Measurements from ENCODE around the gene TKFC. TPM values are rescaled to one million over a fixed set of nuclear protein-coding genes. Genes with fewer than 3 reads are reported as not detected.

Gene TKFC
- total RNA-seq, 3 donors from 2014 or later, result 50.8 to 51.4 (median 51.1) TPM

DNA sequence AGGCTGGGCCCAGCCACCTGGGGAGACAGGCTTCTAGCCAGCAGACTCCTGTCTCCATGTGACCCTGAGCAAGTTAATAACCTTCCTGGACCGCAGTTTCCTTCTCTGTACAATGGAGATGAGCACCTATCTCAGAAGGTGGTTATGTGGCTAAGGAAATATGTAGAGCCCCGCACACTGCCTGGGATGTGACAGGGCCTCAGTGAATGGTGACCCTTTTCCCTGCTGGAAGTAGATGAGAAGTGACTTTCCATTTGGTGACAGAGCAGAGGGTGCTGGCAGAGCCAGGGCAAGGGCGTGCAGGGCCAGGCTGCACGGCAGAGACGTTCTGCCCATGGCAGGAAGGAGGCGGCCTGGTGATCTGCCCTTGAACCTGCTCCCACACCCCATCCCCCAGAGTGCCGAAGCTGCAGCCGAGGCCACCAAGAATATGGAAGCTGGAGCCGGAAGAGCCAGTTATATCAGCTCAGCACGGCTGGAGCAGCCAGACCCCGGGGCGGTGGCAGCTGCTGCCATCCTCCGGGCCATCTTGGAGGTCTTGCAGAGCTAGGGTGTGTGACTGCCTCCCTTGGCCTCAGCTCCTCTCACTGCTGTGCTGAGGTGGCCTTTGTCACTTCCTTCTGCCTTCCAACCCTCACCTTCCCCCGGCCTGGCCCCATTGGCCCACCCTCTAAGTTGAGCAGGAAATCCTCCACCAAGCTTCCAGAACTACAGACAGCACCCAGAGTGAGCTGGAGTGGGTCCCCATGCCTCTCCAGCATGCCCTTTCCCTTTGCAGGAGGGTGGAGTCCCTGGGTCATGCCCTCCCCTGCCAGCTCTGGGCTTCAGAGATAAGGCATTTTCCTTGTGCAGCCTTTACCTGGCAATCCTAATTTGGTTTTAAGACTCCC, 13.2 kb downstream of the TKFC start:
- Mint-ChIP-seq H3K4me1 (ENCODE audit: low read depth) (no peaks in the 10 kb centered on the region), H3K27me3 (ENCODE audit: low read depth) (no peaks in the 10 kb centered on the region), H3K4me3 (no peak overlapping the region), H3K9me3 (no peaks in the 10 kb centered on the region), H3K36me3 (ENCODE audit: insufficient read depth) (peaks cover 13% of the 10 kb centered on the region)
- ATAC-seq (no peak), DNase-seq (no peak)

DNA sequence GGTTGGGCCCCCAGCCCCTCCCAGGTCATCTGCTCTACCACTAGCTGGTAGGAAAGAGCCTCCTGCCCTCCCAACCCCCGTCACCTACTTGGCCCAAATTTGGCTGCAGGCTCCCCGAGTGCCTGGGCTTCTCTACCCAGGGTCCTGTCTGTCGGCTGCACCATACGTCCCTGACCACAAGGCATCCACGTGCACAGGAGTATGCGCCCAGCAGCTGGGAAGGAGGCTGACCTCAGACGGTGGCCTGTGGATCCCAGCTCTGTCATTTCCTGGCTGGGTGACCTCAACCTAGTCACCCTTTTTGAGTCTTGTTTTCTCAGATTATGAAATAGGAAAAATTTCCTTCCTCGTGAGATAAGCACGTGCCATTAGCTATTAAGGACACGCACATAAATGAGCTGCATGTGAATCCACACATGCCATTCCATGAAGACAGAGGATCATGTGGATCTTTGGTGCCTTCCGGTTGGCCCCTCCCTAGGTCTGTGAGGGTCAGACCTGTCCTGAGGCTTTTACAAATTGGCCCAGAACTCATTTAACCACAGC, 15.0 kb downstream of the TKFC start:
- H3K36me3 Mint-ChIP-seq (ENCODE audit: insufficient read depth), result peaks cover 16% of the 10 kb centered on the region
- no peaks in the 10 kb centered on the region for H3K27me3 Mint-ChIP-seq (ENCODE audit: low read depth)
- H3K4me3 Mint-ChIP-seq, result no peak overlapping the region
- H3K4me1 Mint-ChIP-seq (ENCODE audit: low read depth), result no peaks in the 10 kb centered on the region
- ATAC-seq (no peak), DNase-seq (no peak)
- H3K9me3 Mint-ChIP-seq, result no peaks in the 10 kb centered on the region

DNA sequence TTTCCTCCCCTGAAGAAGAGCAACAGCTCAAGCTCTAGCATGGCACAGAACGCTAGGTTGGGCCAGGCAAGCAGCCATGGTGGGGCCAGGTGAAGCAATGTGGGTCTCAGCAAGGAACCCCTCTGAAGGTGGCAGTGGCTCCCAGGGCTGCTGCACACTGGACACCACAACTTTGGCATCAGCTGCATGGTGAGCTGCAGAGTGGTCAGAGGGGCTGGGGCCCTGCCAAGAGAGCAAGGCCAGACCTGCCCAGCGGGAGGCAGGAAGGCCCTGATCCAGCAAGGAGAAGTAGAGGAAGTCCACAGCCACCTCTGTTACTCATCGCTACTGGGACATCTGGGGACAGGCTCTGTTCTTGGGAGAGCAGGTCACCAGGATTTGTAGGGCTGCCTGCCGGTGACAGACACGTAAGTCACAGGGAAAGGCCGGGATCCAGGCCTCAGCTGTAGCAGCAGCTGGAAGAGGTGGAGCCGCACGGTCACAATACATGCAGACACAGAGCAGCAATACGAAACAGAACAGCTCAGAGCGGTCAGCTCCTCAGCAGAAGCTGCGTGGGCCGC, 16.2 kb downstream of the TKFC start:
- ATAC-seq (no peak), DNase-seq (no peak)
- peaks cover 24% of the 10 kb centered on the region for H3K36me3 Mint-ChIP-seq (ENCODE audit: insufficient read depth)
- H3K4me1 Mint-ChIP-seq (ENCODE audit: low read depth), result peaks cover 4% of the 10 kb centered on the region
- H3K4me3 Mint-ChIP-seq, result no peak overlapping the region
- H3K27me3 Mint-ChIP-seq (ENCODE audit: low read depth), result no peaks in the 10 kb centered on the region
- H3K9me3 Mint-ChIP-seq, result no peaks in the 10 kb centered on the region

DNA sequence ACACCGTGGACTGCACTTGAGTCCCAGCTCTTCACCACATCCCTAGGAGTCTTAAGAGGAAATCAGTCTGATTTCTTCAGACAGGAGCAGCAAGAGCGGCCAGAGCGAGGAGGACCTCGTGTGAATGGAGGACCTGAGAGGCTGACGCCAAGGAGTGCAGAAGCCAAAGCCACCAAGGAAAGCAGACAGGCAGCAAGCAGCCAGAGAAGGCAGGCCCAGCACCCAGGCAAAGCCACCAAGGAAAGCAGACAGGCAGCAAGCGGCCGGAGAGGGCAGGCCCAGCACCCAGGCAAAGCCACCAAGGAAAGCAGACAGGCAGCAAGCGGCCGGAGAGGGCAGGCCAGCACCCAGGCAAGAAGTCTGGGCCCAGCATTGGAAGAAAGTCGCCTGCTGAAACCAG, 16.9 kb downstream of the TKFC start:
- peaks cover 24% of the 10 kb centered on the region for H3K36me3 Mint-ChIP-seq (ENCODE audit: insufficient read depth)
- no peak overlapping the region for H3K4me3 Mint-ChIP-seq
- ATAC-seq, result no peak
- no peaks in the 10 kb centered on the region for H3K27me3 Mint-ChIP-seq (ENCODE audit: low read depth)
- H3K9me3 Mint-ChIP-seq, result no peaks in the 10 kb centered on the region
- H3K4me1 Mint-ChIP-seq (ENCODE audit: low read depth), result peaks cover 4% of the 10 kb centered on the region
- no peak for DNase-seq

DNA sequence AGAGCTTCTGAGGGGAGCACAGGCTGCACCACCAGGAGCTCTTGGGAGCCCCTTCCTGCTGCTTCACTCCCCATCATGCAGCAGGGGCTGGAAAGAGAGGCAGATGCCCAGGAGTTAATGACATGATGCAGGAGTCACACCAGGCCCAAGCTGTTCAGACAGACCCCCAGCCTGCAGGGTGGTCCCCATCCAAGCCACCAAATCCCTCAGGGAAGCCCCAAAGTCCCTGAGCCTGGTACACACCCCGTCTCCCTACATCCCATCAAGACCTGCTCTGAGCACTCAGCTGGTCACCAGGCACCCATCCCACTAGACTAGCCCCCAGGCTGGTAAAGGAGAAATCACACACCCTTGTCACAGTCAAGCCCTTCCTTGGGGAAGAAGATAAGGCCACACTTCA, 17.3 kb downstream of the TKFC start:
- Mint-ChIP-seq H3K9me3 (no peaks in the 10 kb centered on the region), H3K36me3 (ENCODE audit: insufficient read depth) (peaks cover 24% of the 10 kb centered on the region), H3K4me1 (ENCODE audit: low read depth) (peaks cover 4% of the 10 kb centered on the region), H3K4me3 (no peak overlapping the region), H3K27me3 (ENCODE audit: low read depth) (no peaks in the 10 kb centered on the region)
- DNase-seq (no peak), ATAC-seq (no peak)

DNA sequence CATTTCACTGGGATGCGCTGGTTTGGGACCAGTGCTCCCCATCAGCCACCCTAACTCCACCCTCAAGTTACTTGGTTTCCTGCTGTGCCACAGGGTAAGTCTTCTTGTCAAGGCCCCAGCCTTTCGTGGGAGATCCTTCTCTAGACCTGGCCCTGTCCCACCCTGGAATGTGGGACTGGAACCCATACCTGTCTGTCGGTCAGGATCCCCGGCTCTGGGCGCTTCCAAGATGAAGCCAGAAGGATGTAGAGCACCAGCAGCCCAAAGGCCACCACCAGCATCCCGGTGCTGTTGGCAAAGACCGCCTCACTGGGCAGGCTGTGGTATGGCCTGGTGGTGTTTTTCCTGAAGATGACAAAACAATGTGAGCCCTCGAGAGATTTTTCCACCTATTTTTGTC, 17.8 kb downstream of the TKFC start:
- Mint-ChIP-seq H3K36me3 (ENCODE audit: insufficient read depth) (peaks cover 24% of the 10 kb centered on the region), H3K9me3 (no peaks in the 10 kb centered on the region), H3K4me1 (ENCODE audit: low read depth) (peaks cover 4% of the 10 kb centered on the region), H3K4me3 (no peak overlapping the region), H3K27me3 (ENCODE audit: low read depth) (no peaks in the 10 kb centered on the region)
- ATAC-seq (no peak), DNase-seq (no peak)

DNA sequence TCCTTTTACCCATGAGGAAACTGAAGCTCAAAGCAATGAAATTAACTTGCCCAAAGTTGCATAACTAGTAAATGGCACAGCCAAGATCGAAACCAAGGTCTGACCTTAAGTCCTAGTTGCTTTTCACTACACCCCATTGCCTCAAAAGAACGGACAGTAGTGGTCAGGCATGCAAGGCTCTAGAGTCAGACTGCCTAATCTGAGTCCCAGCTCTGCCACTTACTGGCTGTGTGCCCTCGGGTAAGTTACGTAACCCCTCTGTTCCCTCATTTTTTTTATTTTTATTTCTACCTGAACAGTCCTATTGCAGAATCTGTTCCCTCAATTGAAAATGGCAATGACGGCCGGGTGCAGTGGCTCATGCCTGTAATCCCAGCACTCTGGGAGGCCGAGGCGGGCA, 19.0 kb downstream of the TKFC start:
- no peaks in the 10 kb centered on the region for H3K9me3 Mint-ChIP-seq
- no peaks in the 10 kb centered on the region for H3K27me3 Mint-ChIP-seq (ENCODE audit: low read depth)
- ATAC-seq (no peak), DNase-seq (no peak)
- H3K4me3 Mint-ChIP-seq, result no peak overlapping the region
- H3K4me1 Mint-ChIP-seq (ENCODE audit: low read depth), result peaks cover 10% of the 10 kb centered on the region
- peaks cover 26% of the 10 kb centered on the region for H3K36me3 Mint-ChIP-seq (ENCODE audit: insufficient read depth)

DNA sequence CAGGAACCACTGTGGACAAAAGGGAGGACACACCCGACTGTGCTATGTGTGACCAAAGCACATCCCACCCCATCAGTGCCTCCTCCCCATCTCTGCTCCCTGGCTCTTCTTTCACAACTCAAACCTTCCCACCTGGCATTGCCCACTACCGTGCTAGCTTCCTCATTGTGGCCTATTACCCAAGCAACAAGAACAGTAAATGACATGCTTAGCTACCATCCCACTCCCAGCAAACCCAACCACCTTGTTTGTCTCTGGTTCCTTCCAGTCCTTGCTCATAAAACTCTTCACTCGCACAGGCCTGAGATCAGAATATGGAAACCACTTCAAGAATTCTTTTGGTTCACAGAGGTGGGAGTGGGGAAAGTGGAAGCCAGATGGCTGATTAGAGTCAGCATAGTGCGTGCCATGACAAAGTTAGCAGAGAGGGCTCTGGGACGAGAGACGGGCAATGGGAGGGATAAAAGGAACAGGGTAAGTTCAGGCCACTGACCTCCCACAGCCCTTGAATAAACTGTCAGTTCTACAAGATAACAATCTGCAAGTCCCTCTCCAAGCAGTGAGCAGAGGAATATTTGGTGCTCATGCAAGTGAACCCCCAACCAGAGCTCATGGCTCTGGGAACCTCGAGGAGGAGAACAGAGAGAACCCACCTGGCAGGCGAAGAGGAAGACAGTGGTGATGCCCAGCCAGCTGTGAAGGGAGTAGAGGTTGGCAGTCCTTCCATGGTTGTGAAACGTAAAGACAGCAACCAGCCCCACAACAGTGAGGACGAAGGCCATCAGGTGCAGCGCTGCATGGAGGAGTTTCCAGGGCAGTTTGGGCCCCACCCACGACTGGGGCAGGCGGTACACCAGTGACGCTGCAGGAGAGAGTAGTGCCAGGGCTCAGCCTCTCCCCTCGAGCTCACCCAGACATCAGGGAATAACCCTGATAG, 20.4 kb downstream of the TKFC start:
- DNase-seq (no peak), ATAC-seq (no peak)
- Mint-ChIP-seq H3K27me3 (ENCODE audit: low read depth) (no peaks in the 10 kb centered on the region), H3K9me3 (no peaks in the 10 kb centered on the region), H3K4me3 (no peak overlapping the region), H3K4me1 (ENCODE audit: low read depth) (peaks cover 14% of the 10 kb centered on the region), H3K36me3 (ENCODE audit: insufficient read depth) (peaks cover 26% of the 10 kb centered on the region)

DNA sequence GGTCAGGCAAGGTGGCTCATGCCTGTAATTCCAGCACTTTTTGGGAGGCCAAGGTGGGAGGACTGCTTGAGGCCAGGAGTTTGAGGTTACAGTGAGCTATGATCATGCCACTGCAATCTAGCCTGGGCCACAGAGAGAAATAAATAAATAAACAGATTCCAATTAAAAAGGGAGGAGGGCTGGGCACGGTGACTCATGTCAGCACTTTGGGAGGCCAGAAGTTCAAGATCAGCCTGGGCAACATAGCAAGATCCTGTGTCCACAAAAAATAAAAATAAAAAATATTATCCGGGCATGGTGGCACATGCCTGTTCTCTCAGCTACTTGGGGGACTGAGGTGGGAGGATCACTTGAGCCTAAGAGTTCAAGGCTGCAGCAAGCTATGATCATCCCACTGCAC, 21.2 kb downstream of the TKFC start:
- Mint-ChIP-seq H3K36me3 (ENCODE audit: insufficient read depth) (peaks cover 23% of the 10 kb centered on the region), H3K4me3 (no peak overlapping the region), H3K27me3 (ENCODE audit: low read depth) (no peaks in the 10 kb centered on the region), H3K4me1 (ENCODE audit: low read depth) (peaks cover 16% of the 10 kb centered on the region), H3K9me3 (no peaks in the 10 kb centered on the region)
- DNase-seq (no peak), ATAC-seq (no peak)

DNA sequence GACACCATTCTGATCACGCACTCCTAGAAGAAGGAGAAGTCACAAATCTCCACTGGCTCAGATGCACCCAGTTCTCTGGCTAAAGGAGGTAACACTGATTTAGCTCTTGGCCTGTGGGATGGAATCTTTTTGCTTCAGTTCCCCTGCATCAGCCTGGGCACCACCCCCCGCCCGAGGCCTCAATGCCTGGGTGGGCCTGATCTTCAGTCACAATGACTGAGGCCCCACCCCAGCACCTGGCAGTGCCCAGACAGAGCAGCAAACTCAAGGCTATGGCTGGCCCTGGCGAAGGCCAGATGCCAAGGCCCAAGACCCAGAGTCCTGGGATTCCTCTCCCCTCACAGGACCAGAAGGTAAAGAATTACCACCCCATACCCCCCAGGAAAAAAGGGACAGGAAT, 23.7 kb downstream of the TKFC start:
- Mint-ChIP-seq H3K4me1 (ENCODE audit: low read depth) (peaks cover 31% of the 10 kb centered on the region), H3K9me3 (no peaks in the 10 kb centered on the region), H3K4me3 (no peak overlapping the region), H3K27me3 (ENCODE audit: low read depth) (no peaks in the 10 kb centered on the region), H3K36me3 (ENCODE audit: insufficient read depth) (peaks cover 15% of the 10 kb centered on the region)
- no peak for ATAC-seq
- DNase-seq, result no peak

DNA sequence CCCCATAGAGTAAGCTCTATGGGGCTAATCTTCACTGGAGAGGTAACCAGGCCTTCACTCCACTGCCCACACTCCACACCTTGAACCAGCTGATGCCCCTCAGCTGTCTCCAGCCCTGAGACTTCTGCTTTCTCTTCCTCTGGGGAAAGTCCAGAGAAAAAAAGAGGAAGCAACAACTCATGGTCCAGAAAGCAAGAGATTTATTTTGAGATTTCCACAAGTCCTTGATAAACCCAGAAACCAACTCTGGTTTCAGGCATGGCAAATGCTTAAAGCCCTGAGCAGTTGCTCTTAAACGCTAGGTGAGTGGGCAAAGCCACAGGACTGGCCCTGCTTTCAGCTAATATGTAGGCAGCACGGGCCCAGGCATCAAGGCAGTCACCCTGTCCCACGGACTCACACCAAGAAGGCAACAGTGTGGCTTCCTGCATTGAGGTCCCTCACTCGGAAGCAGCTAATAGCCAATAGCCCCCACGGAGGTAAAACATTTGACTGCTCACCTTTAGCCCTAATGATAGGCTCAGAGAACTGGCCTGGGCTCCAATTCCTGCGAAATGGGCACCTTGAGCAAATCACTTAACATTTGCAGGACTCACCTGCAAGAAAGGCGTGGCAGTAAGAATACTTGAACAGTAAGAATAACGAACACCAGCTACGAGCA, 24.3 kb downstream of the TKFC start:
- DNase-seq (no peak), ATAC-seq (no peak)
- peaks cover 13% of the 10 kb centered on the region for H3K36me3 Mint-ChIP-seq (ENCODE audit: insufficient read depth)
- H3K4me1 Mint-ChIP-seq (ENCODE audit: low read depth), result peaks cover 31% of the 10 kb centered on the region
- H3K27me3 Mint-ChIP-seq (ENCODE audit: low read depth), result no peaks in the 10 kb centered on the region
- H3K4me3 Mint-ChIP-seq, result no peak overlapping the region
- H3K9me3 Mint-ChIP-seq, result no peaks in the 10 kb centered on the region

DNA sequence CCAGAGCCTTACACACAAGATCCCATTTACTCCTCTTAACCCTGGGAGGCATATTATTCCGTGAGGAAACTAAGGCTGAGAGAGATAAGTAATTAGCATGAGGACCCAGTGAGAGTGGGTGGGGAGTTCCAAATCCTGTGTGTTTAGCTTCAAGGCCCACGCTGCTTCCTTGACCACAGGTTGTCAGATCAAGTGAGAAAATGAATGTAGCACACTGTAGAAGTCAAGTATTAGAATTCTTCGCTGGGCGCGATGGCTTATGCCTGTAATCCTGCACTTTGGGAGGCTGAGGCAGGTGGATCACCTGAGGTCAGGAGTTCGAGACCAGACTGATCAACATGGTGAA, 24.8 kb downstream of the TKFC start:
- ATAC-seq (no peak), DNase-seq (no peak)
- Mint-ChIP-seq H3K27me3 (ENCODE audit: low read depth) (no peaks in the 10 kb centered on the region), H3K9me3 (no peaks in the 10 kb centered on the region), H3K4me3 (no peak overlapping the region), H3K4me1 (ENCODE audit: low read depth) (peaks cover 35% of the 10 kb centered on the region), H3K36me3 (ENCODE audit: insufficient read depth) (peaks cover 12% of the 10 kb centered on the region)

DNA sequence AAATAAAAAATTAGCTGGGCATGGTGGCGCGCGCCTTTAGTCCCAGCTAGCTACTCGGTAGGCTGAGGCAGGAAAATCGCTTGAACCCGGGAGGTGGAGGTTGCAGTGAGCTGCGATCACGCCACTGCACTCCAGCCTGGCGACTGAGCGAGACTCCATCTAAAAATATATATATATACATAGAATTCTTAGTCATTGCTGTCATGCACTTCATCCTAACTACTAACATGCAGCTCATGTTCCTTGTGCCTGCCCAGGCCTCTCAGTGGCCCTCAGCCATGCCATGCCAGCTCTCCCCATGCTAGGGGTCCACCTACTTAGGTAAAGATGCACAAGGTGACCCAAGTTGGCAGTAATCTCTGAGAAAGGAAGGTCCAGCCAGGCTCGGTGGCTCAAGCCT, 25.5 kb downstream of the TKFC start:
- H3K27me3 Mint-ChIP-seq (ENCODE audit: low read depth), result no peaks in the 10 kb centered on the region
- H3K36me3 Mint-ChIP-seq (ENCODE audit: insufficient read depth), result peaks cover 6% of the 10 kb centered on the region
- ATAC-seq (no peak), DNase-seq (no peak)
- H3K9me3 Mint-ChIP-seq, result no peaks in the 10 kb centered on the region
- no peak overlapping the region for H3K4me3 Mint-ChIP-seq
- peaks cover 39% of the 10 kb centered on the region for H3K4me1 Mint-ChIP-seq (ENCODE audit: low read depth)

DNA sequence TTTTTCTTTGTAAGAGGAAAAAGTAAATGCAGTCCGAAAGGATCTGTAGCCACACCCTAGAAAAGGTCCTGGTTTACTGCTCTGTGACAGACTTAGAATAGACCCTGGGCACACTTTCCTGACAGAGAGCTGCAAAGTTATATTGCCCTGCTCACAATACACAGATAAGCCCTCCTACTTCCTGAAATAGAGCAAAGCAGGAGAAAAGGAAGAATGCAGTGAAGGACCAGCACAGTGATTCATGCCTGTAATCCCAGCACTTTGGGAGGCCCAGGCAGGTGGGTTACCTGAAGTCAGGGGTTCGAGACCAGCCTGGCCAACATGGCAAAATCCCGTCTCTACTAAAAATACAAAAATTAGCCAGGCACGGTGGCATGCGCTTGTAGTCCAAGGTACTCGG, 26.5 kb downstream of the TKFC start:
- Mint-ChIP-seq H3K36me3 (ENCODE audit: insufficient read depth) (peaks cover 8% of the 10 kb centered on the region), H3K9me3 (no peaks in the 10 kb centered on the region), H3K4me1 (ENCODE audit: low read depth) (peaks cover 42% of the 10 kb centered on the region), H3K27me3 (ENCODE audit: low read depth) (no peaks in the 10 kb centered on the region), H3K4me3 (peak overlapping the region; percentile 100)
- no peak for DNase-seq
- no peak for ATAC-seq

Measured in activated T-cell treated with anti-CD3 and anti-CD28 coated beads, Interleukin-2, amount 50 U/mL, for 4 hours (primary cell).